Neural progenitor cell (in vitro differentiated cells): Measurements from ENCODE around the gene IZUMO2. TPM values are rescaled to one million over a fixed set of nuclear protein-coding genes. Genes with fewer than 3 reads are reported as not detected.

Experiments used
- DNase-seq: peaks from one replicate; pipeline ENCODE4 v3.0.0-alpha.2; 2016; ENCODE audit warnings: low spot score
- H2AFZ ChIP-seq: fragments of 200-600 bp; sonication (generic); replicated peaks from 2 replicates; pipeline ENCODE4 v1.6.1; 2016; ENCODE audit warnings: antibody characterized with exemption
- H3F3A ChIP-seq: fragments of 200-600 bp; sonication (generic); 2 replicates; pipeline ENCODE4 v1.6.1; 2016; ENCODE audit warnings: antibody characterized with exemption, low read depth
- H3K27ac ChIP-seq: fragments of 200-600 bp; sonication (generic); 2 replicates; pipeline ENCODE4 v1.5.1; 2016; ENCODE audit warnings: mild to moderate bottlenecking
- H3K27me3 ChIP-seq: fragments of 200-600 bp; sonication (generic); 2 replicates; pipeline ENCODE4 v1.6.1; 2016; ENCODE audit warnings: mild to moderate bottlenecking, moderate library complexity
- H3K36me3 ChIP-seq: fragments of 200-600 bp; sonication (generic); 2 replicates; pipeline ENCODE4 v1.5.1; 2016
- H3K4me1 ChIP-seq: fragments of 200-600 bp; sonication (generic); 2 replicates; pipeline ENCODE4 v1.6.1; 2016; ENCODE audit warnings: mixed run types
- H3K4me2 ChIP-seq: fragments of 200-600 bp; sonication (generic); 2 replicates; pipeline ENCODE4 v1.6.1; 2016
- H3K4me3 ChIP-seq: fragments of 200-600 bp; sonication (generic); 2 replicates; pipeline ENCODE4 v1.5.1; 2016
- H3K79me2 ChIP-seq: fragments of 200-600 bp; sonication (generic); 2 replicates; pipeline ENCODE4 v1.6.1; 2016; ENCODE audit warnings: low read depth
- H3K9ac ChIP-seq: fragments of 200-600 bp; sonication (generic); 2 replicates; pipeline ENCODE4 v1.6.1; 2016
- H3K9me3 ChIP-seq: fragments of 200-600 bp; sonication (generic); 2 replicates; pipeline ENCODE4 v1.5.1; 2016; ENCODE audit warnings: low read depth
- H4K20me1 ChIP-seq: fragments of 200-600 bp; sonication (generic); 2 replicates; pipeline ENCODE4 v1.6.1; 2016; ENCODE audit warnings: low read depth
- H3K27ac Mint-ChIP-seq: 3 replicates; pipeline ENCODE4 v1.8.0; 2021; ENCODE audit warnings: mixed read lengths
- H3K27me3 Mint-ChIP-seq: 2 replicates; pipeline ENCODE4 v1.8.0; 2022; ENCODE audit warnings: low read depth, mild to moderate bottlenecking, inconsistent platforms, moderate library complexity, mixed read lengths; ENCODE audit not compliant: insufficient read depth
- H3K36me3 Mint-ChIP-seq: 3 replicates; pipeline ENCODE4 v1.8.0; 2021; ENCODE audit warnings: mixed read lengths
- H3K4me1 Mint-ChIP-seq: 3 replicates; pipeline ENCODE4 v1.8.0; 2021; ENCODE audit warnings: mixed read lengths
- H3K4me3 Mint-ChIP-seq: 3 replicates; pipeline ENCODE4 v1.8.0; 2021; ENCODE audit warnings: mild to moderate bottlenecking, moderate library complexity, mixed read lengths
- H3K9me3 Mint-ChIP-seq: 3 replicates; pipeline ENCODE4 v1.8.0; 2020; ENCODE audit warnings: mixed read lengths
- EZH2 ChIP-seq: fragments of 200-600 bp; sonication (generic); IDR thresholded peaks from 2 replicates; pipeline ENCODE4 v1.6.1; 2017; ENCODE audit warnings: antibody characterized with exemption, mild to moderate bottlenecking, moderate library complexity
- EZH2phosphoT487 ChIP-seq: fragments of 200-600 bp; sonication (generic); IDR thresholded peaks from 2 replicates; pipeline ENCODE4 v1.6.1; 2017; ENCODE audit warnings: antibody characterized with exemption
- total RNA-seq: library from RNA; depleted of rRNA; stranded (reverse); fragments of >200 nt; gene quantifications from 2 replicates; pipeline ENCODE4 v1.2.3, GENCODE V29; 2015; ENCODE audit warnings: low replicate concordance
- TF ChIP-seq, protein P1 (sequence below): fragments of 200-600 bp; sonication (generic); IDR thresholded peaks from 2 replicates; pipeline ENCODE4 v1.5.1; 2017; ENCODE audit warnings: antibody characterized with exemption, mild to moderate bottlenecking

IZUMO2 gene
- total RNA-seq, 1 donor from 2014 or later, result not detected

DNA sequence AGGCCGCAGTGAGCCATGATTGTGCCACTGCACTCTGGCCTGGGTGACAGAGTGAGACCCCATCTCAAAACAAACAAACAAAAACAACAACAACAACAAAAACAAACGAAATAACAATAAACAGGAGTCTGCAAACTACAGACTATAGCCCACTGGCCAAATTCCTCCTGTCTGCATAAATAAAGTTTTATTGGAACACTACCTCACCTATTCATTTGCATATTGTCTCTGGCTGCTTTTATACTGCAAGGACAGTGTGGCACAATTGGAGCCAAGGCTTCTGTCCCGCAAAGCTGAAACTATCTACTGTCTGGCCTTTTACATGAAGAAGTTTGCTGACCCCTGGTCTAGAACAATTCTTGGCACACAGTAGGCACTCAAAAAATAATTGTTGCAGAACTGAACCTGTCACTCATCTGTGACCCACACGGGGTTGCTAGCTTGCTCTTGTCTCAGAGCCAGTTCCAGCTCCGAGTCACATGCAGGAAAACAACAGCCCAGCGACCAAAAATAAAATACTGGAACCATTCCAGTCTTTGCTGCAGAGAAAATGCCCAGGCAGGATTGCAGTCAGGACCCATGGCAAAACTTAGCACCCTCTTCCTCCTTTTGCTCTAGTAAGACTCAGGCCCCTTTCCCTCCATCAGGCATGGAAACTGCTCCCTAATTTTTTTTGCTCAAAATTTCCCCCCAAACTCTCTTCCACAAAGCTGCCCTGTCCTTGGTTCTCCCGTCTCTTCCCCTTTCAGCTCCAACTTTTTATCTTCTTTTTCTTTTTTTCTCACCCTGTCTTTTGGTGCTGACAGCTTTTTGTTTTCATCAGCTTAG is 35.6 kb upstream of the IZUMO2 start:
- Histone ChIP-seq H3K9ac (no peak overlapping the region), H3K4me3 (no peak overlapping the region), H2AFZ (no peak overlapping the region), H3K79me2 (no peaks in the 10 kb centered on the region), H4K20me1 (no peaks in the 10 kb centered on the region), H3K4me1 (no peaks in the 10 kb centered on the region), H3F3A (no peaks in the 10 kb centered on the region), H3K9me3 (no peaks in the 10 kb centered on the region), H3K27me3 (peaks cover 81% of the 10 kb centered on the region), H3K36me3 (no peaks in the 10 kb centered on the region), H3K27ac (no peak overlapping the region), H3K4me2 (no peak overlapping the region)
- TF ChIP-seq EZH2phosphoT487 (no peak), EZH2 (no peak)
- TF ChIP-seq, protein P1, sequence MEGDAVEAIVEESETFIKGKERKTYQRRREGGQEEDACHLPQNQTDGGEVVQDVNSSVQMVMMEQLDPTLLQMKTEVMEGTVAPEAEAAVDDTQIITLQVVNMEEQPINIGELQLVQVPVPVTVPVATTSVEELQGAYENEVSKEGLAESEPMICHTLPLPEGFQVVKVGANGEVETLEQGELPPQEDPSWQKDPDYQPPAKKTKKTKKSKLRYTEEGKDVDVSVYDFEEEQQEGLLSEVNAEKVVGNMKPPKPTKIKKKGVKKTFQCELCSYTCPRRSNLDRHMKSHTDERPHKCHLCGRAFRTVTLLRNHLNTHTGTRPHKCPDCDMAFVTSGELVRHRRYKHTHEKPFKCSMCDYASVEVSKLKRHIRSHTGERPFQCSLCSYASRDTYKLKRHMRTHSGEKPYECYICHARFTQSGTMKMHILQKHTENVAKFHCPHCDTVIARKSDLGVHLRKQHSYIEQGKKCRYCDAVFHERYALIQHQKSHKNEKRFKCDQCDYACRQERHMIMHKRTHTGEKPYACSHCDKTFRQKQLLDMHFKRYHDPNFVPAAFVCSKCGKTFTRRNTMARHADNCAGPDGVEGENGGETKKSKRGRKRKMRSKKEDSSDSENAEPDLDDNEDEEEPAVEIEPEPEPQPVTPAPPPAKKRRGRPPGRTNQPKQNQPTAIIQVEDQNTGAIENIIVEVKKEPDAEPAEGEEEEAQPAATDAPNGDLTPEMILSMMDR, result no peak
- peaks cover 29% of the 10 kb centered on the region for H3K27me3 Mint-ChIP-seq
- no peak overlapping the region for H3K27ac Mint-ChIP-seq
- peaks cover 7% of the 10 kb centered on the region for H3K4me1 Mint-ChIP-seq
- no peaks in the 10 kb centered on the region for H3K9me3 Mint-ChIP-seq
- no peak overlapping the region for H3K4me3 Mint-ChIP-seq
- no peaks in the 10 kb centered on the region for H3K36me3 Mint-ChIP-seq
- no peak for DNase-seq

DNA sequence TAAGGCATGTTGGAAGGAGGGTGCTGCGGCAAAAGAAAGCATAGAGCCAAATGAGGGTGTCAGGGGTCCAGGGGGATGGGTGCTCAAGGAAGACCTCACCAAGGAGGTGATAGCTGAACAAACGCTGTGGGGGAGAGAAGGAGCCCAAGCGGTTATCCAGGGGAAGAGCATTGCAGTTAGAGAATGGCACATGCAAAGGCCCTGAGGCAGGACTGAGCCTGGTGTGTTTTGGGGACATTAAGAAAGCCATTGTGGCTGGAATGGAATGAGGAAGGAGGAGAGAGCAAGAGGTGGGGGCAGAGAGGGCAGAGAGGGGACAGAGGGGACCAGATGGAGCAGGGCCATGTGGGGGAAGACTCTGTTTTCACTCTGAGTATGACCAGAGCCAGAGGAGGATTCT is 34.3 kb upstream of the IZUMO2 start:
- peaks cover 27% of the 10 kb centered on the region for H3K27me3 Mint-ChIP-seq
- Histone ChIP-seq H3K4me3 (no peak overlapping the region), H3K27ac (no peak overlapping the region), H3K9ac (no peak overlapping the region), H3K36me3 (no peaks in the 10 kb centered on the region), H3K79me2 (no peaks in the 10 kb centered on the region), H2AFZ (no peak overlapping the region), H3F3A (no peaks in the 10 kb centered on the region), H3K9me3 (no peaks in the 10 kb centered on the region), H4K20me1 (no peaks in the 10 kb centered on the region), H3K4me1 (no peaks in the 10 kb centered on the region), H3K4me2 (no peak overlapping the region), H3K27me3 (peaks cover 68% of the 10 kb centered on the region)
- H3K27ac Mint-ChIP-seq, result no peak overlapping the region
- peaks cover 7% of the 10 kb centered on the region for H3K4me1 Mint-ChIP-seq
- H3K9me3 Mint-ChIP-seq, result no peaks in the 10 kb centered on the region
- no peaks in the 10 kb centered on the region for H3K36me3 Mint-ChIP-seq
- no peak overlapping the region for H3K4me3 Mint-ChIP-seq
- DNase-seq, result no peak
- TF ChIP-seq EZH2phosphoT487 (no peak), EZH2 (no peak)
- TF ChIP-seq, protein P1, result no peak

- Histone ChIP-seq H3K27me3 (peaks cover 59% of the 10 kb centered on the region), H3F3A (no peaks in the 10 kb centered on the region)
- H3K27me3 Mint-ChIP-seq, result peaks cover 22% of the 10 kb centered on the region
Observed at GRCh38 chr19:50196322-50196932, 33.3 kb upstream of the IZUMO2 start.

More at GRCh38 chr19:50196322-50196932, 33.3 kb upstream of the IZUMO2 start:
- Mint-ChIP-seq H3K4me1 (peaks cover 7% of the 10 kb centered on the region), H3K4me3 (no peak overlapping the region), H3K36me3 (no peaks in the 10 kb centered on the region), H3K9me3 (no peaks in the 10 kb centered on the region), H3K27ac (no peak overlapping the region)
- TF ChIP-seq EZH2phosphoT487 (no peak), EZH2 (no peak)
- TF ChIP-seq, protein P1, result no peak
- Histone ChIP-seq H2AFZ (no peak overlapping the region), H3K79me2 (no peaks in the 10 kb centered on the region), H3K4me3 (no peak overlapping the region), H3K36me3 (no peaks in the 10 kb centered on the region), H4K20me1 (no peaks in the 10 kb centered on the region), H3K9ac (no peak overlapping the region), H3K9me3 (no peaks in the 10 kb centered on the region), H3K4me1 (no peaks in the 10 kb centered on the region), H3K4me2 (no peak overlapping the region), H3K27ac (no peak overlapping the region)
- DNase-seq, result no peak
